HG03175 (cell line): ENCODE data around the gene TPSG1.

Experiments used
- ATAC-seq: cut with Tn5 transposase; IDR thresholded peaks from one replicate; pipeline ENCODE4 v1.9.1; 2021; ENCODE audit warnings: mild to moderate bottlenecking, moderate library complexity; ENCODE audit not compliant: unreplicated experiment

The TPSG1 gene

GRCh38 chr16:1217526-1217925 lies 7.5 kb downstream of the TPSG1 start:
- no peak for ATAC-seq

GRCh38 chr16:1216681-1217400 lies 8.2 kb downstream of the TPSG1 start:
- no peak for ATAC-seq

DNA sequence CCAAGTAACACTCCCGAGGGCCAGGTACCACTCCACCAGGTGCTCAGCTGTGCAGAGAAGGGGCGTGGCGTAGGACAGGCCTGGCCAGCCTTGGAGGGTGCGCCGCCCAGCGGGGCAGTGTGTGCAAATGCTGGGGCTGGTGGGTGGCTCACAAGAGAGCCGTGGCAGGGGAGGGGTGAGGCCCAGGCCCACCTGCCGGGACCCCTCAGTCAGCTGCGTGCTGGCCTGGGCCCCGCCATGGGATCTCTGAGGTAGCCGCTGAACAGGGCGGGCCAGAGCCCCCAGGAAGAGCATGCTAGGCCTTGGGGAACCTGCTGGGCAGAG lies 8.8 kb downstream of the TPSG1 start:
- ATAC-seq: no peak

GRCh38 chr16:1215574-1216295 lies 9.3 kb downstream of the TPSG1 start:
- no peak for ATAC-seq

DNA sequence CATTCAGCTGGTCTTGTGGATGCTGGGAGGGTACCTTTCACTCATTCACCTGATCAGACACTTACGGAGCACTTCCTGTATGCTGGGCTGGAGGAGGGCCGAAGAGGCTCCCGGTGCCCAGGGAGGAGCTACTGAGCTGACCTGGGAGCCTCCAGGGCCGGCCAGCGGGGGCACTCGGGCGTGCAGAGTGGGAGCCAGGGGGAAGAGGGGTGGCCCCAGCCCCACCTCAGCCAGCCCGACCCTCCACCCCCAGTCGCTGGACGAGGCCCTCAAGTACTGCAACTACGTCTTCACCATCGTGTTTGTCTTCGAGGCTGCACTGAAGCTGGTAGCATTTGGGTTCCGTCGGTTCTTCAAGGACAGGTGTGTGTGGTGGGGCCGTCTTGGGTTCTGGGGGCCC lies 10.3 kb downstream of the TPSG1 start:
- ATAC-seq: no peak

DNA sequence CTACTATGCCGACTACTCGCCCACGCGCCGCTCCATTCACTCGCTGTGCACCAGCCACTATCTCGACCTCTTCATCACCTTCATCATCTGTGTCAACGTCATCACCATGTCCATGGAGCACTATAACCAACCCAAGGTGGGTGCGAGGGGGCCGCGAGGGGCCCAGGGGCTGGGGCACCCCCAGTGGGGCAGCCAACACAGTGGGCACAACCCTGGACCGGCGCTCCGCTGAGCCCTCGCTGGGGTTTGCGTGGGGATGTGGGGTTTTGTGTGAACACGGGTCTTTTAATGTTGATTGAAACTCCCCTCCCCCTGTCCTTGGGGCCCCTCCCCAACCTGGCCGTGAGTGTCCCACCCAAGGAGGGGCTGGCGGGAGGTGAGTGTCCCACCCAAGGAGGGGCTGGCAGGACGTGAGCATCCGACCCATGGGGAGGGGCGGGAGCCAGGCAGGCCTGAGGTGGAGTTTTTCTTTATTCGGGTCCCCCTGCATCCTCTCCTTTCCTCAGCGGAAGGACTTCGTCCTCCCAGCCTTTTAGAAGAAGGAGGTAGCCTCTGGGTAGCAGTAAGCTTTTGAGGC lies 11.2 kb downstream of the TPSG1 start:
- ATAC-seq: no peak

DNA sequence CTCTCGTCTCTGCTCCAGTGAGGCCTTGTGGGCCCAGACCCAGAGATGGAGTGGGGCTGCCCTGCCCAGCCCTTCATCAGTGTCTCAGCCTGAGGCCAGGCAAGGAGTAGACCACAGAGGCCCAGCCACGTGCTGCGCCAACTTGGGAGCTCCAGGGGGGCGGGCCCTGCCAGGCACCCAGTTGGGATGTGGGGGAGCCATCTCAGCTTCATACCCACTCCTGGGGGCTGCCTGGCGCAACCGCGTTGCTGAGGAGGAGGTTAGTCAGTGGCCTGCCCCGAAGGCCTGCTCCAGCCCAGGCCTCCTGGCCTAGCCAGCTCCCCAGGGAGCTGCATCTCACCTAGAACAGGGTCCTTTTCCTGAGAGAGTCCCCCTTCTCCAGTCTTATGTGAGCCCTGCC lies 11.8 kb downstream of the TPSG1 start:
- no peak for ATAC-seq

DNA sequence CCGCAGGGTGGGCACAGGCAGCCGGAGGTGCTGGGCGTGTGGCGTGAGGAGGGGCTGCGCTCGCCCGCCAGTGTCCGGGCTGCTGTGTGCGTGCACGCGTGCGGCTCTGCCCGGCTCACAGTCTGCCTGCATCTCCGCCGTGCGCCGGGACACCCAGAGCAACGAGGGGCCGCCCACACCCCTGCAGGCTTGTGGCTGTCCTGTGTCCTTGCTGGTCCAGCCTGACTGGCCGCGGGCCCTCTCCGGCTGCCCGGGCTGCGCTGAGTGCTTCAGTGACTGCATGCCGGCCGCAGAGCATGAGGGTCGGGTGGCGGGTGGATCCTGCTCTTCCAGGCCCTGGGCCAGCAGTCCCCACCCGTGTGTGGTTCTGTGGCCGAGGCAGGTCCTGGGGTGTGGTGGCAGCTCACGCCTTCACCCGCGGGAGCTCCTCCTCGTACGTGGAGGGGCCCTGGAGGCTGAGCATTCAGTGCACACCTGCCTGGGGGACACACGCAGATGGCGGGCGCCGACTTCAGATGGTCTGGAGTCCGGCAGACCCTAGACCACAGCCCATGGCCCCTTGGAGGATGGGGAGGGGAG lies 12.4 kb downstream of the TPSG1 start:
- no peak for ATAC-seq

GRCh38 chr16:1211451-1212268 lies 13.4 kb downstream of the TPSG1 start:
- ATAC-seq: no peak

DNA sequence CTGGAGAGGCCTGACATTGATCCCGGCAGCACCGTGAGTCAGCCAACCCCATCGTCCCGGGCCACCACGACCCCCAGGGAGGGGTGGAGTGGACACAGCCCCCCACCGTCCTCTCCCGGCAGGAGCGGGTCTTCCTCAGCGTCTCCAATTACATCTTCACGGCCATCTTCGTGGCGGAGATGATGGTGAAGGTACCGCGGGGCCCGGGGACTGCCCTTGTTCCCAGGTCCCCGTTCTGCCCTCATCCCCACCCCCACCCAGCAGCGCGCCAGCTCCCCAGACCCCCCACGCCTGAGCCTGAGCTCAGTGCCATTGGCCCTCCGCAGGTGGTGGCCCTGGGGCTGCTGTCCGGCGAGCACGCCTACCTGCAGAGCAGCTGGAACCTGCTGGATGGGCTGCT lies 14.6 kb downstream of the TPSG1 start:
- no peak for ATAC-seq

- ATAC-seq: no peak
Observed at GRCh38 chr16:1209081-1209480, 16.0 kb downstream of the TPSG1 start.

DNA sequence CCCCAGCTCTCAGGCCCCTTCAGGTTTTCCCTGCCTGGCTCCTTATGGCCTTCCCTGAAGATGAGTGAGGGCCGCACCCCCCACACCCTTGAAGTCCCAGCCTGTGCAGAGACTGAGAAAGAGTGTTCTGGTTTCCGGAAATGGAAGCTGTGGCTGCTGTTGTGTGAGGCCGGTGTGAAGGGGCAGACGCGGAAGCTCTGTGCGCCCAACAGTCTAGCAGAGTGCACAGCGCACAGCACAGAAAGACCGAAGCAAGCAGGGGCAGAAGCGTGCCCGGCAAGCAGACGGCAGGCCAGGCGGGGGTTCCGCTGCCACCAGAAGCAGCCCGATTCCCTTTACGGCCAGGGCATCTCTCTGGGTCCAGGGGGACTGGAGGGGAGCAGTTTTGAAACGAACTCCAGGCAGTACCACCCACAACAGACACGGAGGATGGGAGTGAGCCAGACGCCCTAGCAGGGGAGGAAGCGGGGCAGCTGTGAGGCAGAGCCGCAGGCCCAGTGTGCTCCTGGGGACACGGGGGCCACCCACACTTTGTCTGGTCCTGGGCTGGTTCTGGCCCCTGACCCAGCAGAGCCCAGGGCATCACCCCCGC lies 16.7 kb downstream of the TPSG1 start:
- no peak for ATAC-seq

DNA sequence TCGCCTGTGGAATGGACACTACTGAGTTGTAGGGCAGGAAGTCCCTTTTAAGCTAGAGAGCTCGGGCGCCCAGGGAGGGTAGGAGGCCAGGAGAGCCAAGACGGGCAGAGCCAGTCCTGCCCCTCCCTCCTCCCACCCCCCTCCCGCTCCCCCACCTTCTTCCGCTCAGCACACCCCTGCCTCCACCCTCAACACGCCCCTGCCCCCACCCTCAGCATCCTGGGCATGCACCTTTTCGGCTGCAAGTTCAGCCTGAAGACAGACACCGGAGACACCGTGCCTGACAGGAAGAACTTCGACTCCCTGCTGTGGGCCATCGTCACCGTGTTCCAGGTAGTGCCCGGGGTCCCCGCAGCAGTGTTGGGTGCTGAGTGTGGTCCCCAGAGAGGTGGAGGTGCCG lies 18.3 kb downstream of the TPSG1 start:
- ATAC-seq: no peak

DNA sequence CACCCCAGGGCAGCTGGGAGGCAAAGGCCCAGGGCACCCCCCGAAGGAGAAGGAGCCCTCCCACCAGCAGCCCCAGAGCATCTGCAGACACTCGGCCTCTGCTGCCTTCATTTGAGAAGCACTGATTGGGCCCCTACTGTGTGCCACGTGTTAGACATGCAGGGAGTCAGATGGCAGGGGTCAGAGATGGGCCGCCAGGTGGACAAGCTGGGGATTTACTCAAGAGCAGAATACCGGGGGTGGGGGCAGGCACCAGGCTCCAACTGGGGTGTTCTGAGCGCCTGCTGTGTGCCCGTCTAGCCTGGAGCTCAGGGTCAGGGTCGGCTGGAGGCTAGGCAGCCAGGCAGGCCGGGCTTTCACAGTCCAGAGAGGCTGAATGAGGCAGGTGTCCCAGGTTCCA lies 18.7 kb downstream of the TPSG1 start:
- no peak for ATAC-seq

DNA sequence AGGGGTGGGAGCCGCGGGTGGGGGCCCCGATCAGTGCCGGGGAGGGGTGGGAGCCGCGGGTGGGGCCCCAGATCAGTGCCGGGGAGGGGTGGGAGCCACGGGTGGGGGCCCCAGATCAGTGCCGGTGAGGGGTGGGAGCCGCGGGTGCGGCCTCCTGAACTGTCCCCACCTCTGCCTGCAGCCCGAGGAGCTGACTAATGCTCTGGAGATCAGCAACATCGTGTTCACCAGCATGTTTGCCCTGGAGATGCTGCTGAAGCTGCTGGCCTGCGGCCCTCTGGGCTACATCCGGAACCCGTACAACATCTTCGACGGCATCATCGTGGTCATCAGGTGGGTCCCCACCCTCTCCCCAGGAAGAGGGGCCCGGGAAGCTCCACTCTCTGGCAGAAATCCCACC lies 20.1 kb downstream of the TPSG1 start:
- no peak for ATAC-seq

DNA sequence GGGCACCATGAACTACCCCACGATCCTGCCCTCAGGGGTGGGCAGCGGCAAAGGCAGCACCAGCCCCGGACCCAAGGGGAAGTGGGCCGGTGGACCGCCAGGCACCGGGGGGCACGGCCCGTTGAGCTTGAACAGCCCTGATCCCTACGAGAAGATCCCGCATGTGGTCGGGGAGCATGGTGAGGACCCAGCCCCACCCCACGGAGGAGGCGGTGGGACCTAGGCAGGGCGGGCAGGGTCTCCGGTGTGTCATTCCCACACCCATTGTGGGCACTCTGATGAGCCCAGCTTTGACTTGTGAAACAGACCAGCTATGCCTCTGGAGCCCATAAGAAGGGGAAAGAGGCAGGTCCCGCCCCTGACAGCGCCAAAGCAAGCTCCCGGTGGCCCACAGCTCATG lies 22.8 kb downstream of the TPSG1 start:
- ATAC-seq: no peak

DNA sequence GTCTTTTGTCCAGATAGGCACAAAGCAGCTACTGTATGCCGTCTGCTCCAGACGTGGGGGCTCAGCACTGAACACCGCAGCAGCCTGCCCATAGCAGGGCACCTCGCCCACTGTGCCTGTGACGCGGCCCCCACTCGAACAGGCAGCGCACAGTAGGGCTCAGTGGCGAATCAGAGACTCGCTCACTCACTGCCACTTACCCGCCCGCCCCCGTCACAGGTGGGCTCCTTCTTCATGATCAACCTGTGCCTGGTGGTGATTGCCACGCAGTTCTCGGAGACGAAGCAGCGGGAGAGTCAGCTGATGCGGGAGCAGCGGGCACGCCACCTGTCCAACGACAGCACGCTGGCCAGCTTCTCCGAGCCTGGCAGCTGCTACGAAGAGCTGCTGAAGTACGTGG lies 23.6 kb downstream of the TPSG1 start:
- ATAC-seq: no peak

GRCh38 chr16:1200014-1200627 lies 24.9 kb downstream of the TPSG1 start:
- no peak for ATAC-seq

- ATAC-seq: no peak
Observed at GRCh38 chr16:1199347-1200013, 25.6 kb downstream of the TPSG1 start.
